GM18861 (cell line): ENCODE measurements around the gene KRT86.
"Not testable (repeated sequence)": the region's sequence is repeated elsewhere in the genome, so short reads cannot be mapped to it uniquely, and the experiment has no call there.

Experiments used
- ATAC-seq: cut with Tn5 transposase; IDR thresholded peaks from one replicate; pipeline ENCODE4 v1.9.1; 2021; ENCODE audit not compliant: unreplicated experiment

KRT86 gene

GRCh38 chr12:52290483-52291134 lies 16.2 kb downstream of the KRT86 start:
- ATAC-seq: not testable (repeated sequence)

DNA sequence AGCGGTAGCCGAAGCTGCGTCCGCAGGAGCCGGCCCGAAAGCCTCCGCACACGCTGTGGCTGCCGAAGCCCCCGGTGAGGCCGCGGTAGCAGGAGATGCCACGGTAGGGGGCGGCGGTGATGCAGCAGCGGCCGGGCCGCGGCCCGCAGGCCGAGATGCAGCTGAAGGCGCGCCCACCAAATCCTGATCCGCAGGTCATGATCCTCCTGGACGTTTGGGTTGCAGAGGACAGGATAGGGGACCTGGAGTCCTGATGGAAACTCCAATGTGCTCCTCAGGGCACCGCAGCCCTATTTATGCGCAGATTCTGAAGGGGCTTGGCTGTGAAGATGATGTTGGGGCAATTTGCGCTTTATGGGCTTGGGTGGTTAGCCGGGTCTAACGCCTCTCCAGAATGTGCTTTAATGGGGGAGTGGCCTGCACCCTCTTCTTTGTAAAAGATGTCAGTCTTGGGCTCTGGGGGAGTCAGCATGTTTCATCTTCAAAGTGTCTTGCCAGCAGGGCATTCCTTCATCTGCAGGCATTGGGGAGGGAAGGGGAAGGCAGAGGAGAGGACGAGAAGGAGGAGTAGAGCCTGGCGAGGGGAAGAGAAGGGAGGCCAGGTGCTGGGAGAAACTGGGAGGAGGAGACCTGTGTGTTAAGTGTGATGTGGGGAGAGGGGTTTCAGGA lies 17.0 kb downstream of the KRT86 start, which contains the start of gene KRT81:
TSS of gene KRT81 (minus strand) at position 268 of the 669 bp plus-strand sequence. CDS start at position 199, 69 bp downstream.
- ATAC-seq: no peak

GRCh38 chr12:52293926-52294325 lies 19.5 kb downstream of the KRT86 start:
- ATAC-seq: no peak

- ATAC-seq: no peak
Observed at GRCh38 chr12:52294803-52295202, 20.4 kb downstream of the KRT86 start.

GRCh38 chr12:52295663-52296062 lies 21.2 kb downstream of the KRT86 start:
- no peak for ATAC-seq

DNA sequence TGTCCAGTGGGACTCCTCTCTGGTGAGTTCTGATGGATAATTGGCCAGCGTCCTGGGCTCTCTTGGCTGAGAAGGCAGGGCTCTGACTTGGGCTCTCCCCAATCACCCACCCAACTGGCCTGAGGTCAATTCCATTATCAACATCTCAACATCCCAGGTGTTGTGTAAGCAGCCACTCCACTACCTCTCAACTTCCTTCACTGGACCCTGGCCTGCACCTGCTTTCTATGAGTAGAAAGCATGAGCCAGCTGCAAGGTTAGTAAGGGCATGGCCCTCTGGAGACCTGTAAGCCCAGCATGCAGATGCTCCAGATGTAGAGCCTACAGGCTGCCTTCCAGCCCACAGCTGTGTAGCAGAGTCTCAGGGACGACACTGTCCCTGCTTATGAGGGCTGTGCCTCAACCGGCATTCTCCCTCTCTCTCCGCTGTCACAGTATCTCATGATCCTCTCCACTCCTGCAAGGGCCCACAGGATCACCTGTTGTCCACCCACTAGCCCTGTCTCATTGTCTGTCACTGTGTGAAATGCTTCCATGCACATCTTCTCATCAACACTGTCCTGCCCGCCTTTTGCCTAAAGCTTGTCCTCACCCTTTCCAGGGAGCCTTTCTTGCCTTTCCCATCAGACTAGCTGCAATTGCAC lies 22.2 kb downstream of the KRT86 start:
- no peak for ATAC-seq

- no peak for ATAC-seq
Observed at GRCh38 chr12:52298677-52299190, 24.3 kb downstream of the KRT86 start.

- no peak for ATAC-seq
Observed at GRCh38 chr12:52300796-52301691, 26.6 kb downstream of the KRT86 start.

DNA sequence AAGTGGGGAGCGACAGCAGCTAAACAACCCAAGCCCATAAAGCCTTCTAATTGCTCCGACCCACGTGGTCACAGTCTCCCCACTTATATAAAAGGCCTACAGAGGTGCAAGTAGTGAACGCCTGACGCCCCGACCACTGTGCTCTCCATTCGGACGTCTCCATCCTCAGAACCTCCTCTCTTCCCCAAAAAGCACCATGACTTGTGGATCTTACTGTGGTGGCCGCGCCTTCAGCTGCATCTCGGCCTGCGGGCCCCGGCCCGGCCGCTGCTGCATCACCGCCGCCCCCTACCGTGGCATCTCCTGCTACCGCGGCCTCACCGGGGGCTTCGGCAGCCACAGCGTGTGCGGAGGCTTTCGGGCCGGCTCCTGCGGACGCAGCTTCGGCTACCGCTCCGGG lies 27.3 kb downstream of the KRT86 start:
- ATAC-seq: not testable (repeated sequence)

DNA sequence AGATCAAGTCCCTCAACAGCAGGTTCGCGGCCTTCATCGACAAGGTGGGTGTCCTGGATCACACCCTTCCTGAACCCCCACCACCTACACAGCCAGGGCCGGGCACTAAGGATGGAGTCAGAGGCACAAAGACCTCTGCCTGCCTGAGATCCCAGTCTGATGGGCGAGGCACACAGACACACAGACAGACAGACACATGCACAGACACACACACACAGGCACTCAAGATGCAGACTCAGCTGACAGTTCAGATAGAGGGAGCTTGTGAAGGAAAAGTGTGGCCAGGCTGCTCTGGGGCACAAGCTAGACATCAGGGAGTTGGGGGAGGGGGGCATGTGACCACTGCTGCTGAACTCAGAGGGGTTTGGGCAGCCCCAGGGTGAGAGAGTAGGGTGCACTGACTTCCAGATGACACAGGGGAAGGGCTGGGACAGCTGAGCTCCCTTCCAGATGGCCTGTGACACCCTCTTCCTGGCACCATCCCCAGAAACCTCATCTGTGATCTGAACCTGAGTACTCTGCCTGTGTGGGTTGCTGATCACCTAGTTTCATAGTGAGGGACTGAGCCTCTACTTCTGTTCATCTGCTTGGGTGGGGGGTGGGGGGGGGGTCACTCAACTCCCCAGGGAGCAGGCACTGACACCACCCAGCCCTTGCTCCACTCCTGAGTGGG lies 27.9 kb downstream of the KRT86 start:
- not testable (repeated sequence) for ATAC-seq

GRCh38 chr12:52304941-52305411 lies 30.5 kb downstream of the KRT86 start:
- peak; percentile 91 for ATAC-seq

DNA sequence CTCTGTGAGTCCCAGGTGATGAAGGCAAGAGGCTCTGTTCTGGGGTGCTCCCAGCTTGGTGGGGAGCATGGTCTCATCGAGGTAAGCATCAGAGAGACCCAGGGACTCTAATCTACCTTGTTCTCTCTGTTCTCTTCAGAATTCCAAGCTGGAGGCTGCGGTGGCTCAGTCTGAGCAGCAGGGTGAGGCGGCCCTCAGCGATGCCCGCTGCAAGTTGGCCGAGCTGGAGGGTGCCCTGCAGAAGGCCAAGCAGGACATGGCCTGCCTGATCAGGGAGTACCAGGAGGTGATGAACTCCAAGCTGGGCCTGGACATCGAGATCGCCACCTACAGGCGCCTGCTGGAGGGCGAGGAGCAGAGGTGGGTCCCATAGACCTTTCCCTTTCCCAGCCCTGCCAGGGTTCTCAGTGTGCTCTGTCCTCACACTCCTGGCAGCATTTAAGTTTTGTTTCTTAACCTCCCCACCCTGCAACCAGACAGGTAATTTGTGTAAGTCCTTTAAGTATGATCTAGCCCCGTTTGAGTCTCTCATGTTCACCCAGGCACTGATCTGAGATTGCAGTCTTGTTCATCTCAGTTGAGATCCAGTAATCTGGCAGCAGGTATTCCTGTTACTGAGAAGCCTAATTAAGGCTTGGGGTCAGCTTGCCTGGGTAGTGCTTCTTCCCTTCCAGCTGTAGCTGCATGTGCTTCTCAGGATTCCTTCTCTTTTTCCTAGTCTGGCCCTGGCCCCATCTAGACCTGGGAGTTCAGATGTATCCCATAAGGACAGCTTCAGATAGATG lies 31.7 kb downstream of the KRT86 start:
- ATAC-seq: no peak

GRCh38 chr12:52306731-52307130 lies 32.3 kb downstream of the KRT86 start:
- no peak for ATAC-seq

DNA sequence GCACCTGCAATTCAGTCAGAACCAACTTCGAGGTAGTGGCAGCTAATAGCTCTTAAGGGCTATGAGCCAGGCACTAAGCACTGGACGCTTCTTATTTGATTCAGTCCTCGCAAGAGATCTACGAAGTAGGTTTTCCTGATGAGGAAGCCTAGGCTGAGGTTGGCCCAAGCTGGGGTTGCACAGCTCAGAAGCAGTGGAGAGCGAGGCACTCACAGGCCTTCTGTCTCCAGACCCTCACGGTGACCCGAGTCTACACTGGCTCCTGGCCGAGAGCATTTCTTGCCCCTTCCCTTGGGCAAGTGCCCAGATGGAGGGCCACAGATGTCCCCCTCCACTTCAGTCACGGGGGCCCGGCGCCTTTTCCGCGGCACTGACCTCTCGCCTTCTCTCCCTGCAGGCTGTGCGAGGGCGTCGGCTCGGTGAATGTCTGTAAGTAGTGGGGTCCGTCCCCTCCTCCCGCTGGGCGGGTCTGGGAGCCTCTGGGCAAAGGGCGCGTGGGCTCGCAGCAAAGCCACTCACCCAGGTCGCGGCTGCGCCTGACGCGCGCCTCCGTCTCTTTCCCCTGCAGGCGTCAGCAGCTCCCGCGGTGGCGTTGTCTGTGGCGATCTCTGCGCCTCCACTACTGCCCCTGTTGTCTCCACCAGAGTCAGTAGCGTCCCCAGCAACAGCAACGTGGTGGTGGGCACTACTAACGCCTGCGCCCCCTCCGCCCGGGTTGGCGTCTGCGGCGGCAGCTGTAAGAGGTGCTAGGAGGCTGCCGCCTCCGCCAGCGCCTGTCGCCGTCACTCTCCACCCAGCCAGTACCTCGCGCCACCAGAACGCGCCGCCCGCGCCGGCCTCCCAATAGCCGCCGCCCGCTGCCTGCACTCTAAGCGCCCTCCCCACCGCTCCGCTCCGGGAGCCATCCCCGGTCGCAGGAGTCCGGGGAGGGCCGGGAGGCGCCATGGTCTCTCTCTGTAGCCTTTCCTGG lies 33.7 kb downstream of the KRT86 start:
- no peak for ATAC-seq

GRCh38 chr12:52308806-52309425 lies 34.5 kb downstream of the KRT86 start:
- ATAC-seq: no peak

- no peak for ATAC-seq
Observed at GRCh38 chr12:52310622-52311284, 36.3 kb downstream of the KRT86 start.

DNA sequence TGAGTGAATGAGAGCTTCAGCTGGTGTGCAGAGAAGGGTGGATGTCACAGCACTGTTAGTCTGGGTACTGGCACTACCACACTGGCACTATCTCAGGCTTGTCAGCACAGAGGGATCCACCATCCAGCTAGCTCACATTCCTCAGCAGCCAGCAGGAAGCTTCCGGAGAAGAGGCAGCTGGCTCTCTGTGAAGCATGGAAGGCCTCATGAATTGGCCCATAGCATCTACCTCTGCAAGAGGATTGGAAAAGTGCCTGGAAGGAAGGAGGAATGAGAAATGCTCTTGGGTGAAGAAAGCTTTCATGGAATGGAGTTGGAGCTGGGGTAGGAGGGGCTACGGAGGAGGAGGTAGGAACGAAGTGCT lies 36.8 kb downstream of the KRT86 start:
- no peak for ATAC-seq
